GM10266 (cell line): ENCODE data around the gene TMEM259.

ENCODE experiments used
- DNase-seq: peaks from one replicate; pipeline ENCODE4 v3.0.0; 2012; ENCODE audit errors: extremely low spot score
- CTCF ChIP-seq: IDR thresholded peaks from 2 replicates; pipeline ENCODE4 v1.5.1; 2012; ENCODE audit warnings: mild to moderate bottlenecking, low read depth; ENCODE audit not compliant: control insufficient read depth, insufficient read depth; ENCODE audit errors: missing control alignments

The TMEM259 gene

DNA sequence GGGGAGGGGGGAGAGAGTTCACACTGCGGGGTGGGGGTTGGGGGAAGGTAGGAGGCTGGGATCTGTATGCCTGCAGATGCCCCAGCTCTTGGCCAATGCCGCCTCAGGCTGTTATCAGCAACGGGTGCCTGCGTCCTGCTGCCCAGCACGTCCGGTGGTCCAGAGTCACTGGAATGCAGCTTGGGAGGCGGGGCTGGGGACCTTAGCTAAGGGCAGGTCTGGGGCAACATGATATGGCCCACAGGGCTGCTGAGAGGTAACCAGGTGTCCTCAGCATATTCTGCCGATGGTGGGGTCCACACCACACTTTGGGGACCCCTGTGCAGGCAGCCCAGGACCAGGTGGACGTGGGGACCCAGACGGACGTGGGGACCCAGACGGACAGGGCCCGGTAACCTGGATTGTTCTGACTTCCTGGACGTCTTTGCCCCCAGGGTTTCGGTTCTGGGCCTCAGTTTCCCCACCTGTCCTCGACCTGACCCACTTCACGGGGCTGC is 45.4 kb upstream of the TMEM259 start:
- TF ChIP-seq CTCF, result no peak
- DNase-seq, result no peak

DNA sequence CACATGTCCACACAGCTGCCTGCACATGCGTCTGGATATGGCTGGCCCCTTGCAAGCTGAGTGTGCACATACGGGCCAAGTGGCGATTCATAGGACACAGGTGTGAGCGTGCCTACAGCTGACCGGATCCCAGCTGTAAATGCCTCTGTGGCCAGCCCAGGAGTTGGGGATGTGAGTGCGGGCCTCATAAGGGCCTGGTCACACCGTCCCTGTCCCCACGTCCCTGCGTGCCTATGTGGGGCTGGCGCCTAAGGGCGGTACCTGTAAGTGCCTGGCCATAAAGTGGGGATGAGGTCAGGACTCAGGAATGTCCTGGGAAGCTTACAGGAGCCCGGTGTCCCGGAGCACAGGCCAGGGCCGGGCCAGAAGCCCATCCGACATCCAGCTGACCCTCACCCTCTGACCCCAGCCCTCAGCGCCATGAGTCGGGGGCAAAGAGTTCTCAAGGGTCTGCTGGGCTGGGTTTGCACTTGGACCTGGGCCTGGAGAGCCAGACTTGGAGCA is 44.7 kb upstream of the TMEM259 start:
- DNase-seq, result no peak
- TF ChIP-seq CTCF, result no peak

- DNase-seq, result peak; percentile 74
- TF ChIP-seq CTCF, result peak; percentile 77
Observed at GRCh38 chr19:1064661-1065605, 44.0 kb upstream of the TMEM259 start.

DNA sequence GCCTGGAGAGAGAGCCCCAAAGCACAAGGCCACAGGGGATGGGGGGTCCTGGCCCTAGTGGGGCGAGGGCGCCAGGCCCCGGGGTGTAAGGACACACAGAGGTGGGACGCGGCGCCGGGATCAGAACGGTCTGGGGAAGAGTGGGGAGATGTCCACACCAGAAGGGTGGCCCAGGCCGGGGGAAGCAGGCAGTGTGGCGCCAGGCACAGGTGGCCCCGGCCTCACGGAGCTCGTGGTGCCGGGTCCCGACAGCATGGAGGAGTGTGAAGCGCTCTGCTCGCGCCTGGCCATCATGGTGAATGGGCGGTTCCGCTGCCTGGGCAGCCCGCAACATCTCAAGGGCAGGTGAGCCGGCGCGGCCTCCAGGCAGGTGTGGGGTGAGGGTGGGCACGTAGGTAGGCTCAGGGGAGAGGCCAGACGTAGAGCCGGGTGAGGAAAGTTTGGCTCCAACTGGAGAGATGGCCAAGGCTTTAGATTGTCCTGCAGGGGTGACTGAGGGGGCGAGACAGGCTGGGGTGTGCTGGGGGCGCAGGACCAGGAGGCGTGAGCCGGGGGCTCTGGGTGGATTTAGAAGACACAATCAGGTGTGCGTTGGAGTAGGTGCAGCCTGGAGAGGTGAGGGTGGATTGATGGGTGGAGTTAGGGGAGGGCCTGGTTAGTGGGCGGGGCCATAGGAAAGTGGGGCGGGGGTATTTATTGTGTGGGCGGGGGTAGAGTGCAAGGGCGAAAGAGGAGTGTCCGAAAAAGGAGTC is 43.2 kb upstream of the TMEM259 start:
- no peak for DNase-seq
- TF ChIP-seq CTCF, result no peak

GRCh38 chr19:1063030-1063908 is 42.3 kb upstream of the TMEM259 start:
- DNase-seq, result peak; percentile 76
- no peak for TF ChIP-seq CTCF

GRCh38 chr19:1062387-1063029 is 41.6 kb upstream of the TMEM259 start:
- no peak for TF ChIP-seq CTCF
- DNase-seq, result peak; percentile 76
